Ishikawa (cell line): Measurements from ENCODE around the gene LACTB.

ENCODE experiments used
- CEBPB ChIP-seq: IDR thresholded peaks from 2 replicates; pipeline ENCODE4 v1.6.1; 2012
- CREB1 ChIP-seq: IDR thresholded peaks from 2 replicates; pipeline ENCODE4 v1.6.1; 2012; ENCODE audit warnings: low read depth
- EGR1 ChIP-seq: IDR thresholded peaks from 2 replicates; pipeline ENCODE4 v1.6.1; 2012
- EP300 ChIP-seq: IDR thresholded peaks from 2 replicates; pipeline ENCODE4 v1.6.1; 2012; ENCODE audit warnings: borderline replicate concordance
- FOXM1 ChIP-seq: IDR thresholded peaks from 2 replicates; pipeline ENCODE4 v1.6.1; 2012; ENCODE audit warnings: low read depth, borderline replicate concordance
- MAX ChIP-seq: IDR thresholded peaks from 2 replicates; pipeline ENCODE4 v1.6.1; 2012
- NFIC ChIP-seq: IDR thresholded peaks from 2 replicates; pipeline ENCODE4 v1.6.1; 2012
- RAD21 ChIP-seq: IDR thresholded peaks from 2 replicates; pipeline ENCODE4 v1.6.1; 2012; ENCODE audit warnings: low read depth
- REST ChIP-seq: IDR thresholded peaks from 2 replicates; pipeline ENCODE4 v1.6.1; 2012; ENCODE audit warnings: low read depth, mild to moderate bottlenecking
- TAF1 ChIP-seq: IDR thresholded peaks from 2 replicates; pipeline ENCODE4 v1.6.1; 2012; ENCODE audit warnings: low read depth, mild to moderate bottlenecking
- TCF12 ChIP-seq: IDR thresholded peaks from 2 replicates; pipeline ENCODE4 v1.6.1; 2012; ENCODE audit warnings: low read depth
- TEAD4 ChIP-seq: IDR thresholded peaks from 2 replicates; pipeline ENCODE4 v1.6.1; 2012
- USF1 ChIP-seq: IDR thresholded peaks from 2 replicates; pipeline ENCODE4 v1.6.1; 2012
- YY1 ChIP-seq: IDR thresholded peaks from 2 replicates; pipeline ENCODE4 v1.6.1; 2012; ENCODE audit warnings: low read depth
- ZBTB7A ChIP-seq: IDR thresholded peaks from 2 replicates; pipeline ENCODE4 v1.6.1; 2012; ENCODE audit warnings: low read depth

The LACTB gene

GRCh38 chr15:63166219-63166618 lies 44.6 kb downstream of the LACTB start:
- TF ChIP-seq RAD21: peak; percentile 35; the same call in 1 of the 2 replicates
- no peak for TF ChIP-seq EP300

GRCh38 chr15:63169788-63170187 lies 48.1 kb downstream of the LACTB start:
- no peak for TF ChIP-seq EGR1
- TF ChIP-seq TEAD4: no peak
- TF ChIP-seq MAX: no peak

GRCh38 chr15:63172376-63172775 lies 50.7 kb downstream of the LACTB start:
- TF ChIP-seq MAX (no peak), TEAD4 (no peak), FOXM1 (no peak), CEBPB (no peak), NFIC (no peak), TAF1 (no peak), REST (no peak), ZBTB7A (no peak), CREB1 (no peak), RAD21 (no peak), USF1 (no peak), TCF12 (no peak), EP300 (no peak), YY1 (no peak), EGR1 (no peak)

GRCh38 chr15:63172851-63173451 lies 51.3 kb downstream of the LACTB start:
- TF ChIP-seq ZBTB7A (no peak), USF1 (no peak), CREB1 (no peak), FOXM1 (no peak), CEBPB (no peak), EP300 (no peak), EGR1 (no peak), TEAD4 (no peak), TCF12 (no peak), YY1 (no peak), REST (no peak), NFIC (no peak)

- TF ChIP-seq MAX (no peak), USF1 (no peak), CREB1 (no peak), NFIC (no peak), REST (no peak), TCF12 (no peak), EP300 (no peak), TEAD4 (no peak), RAD21 (no peak), ZBTB7A (no peak)
Measured at GRCh38 chr15:63176302-63176701, 54.6 kb downstream of the LACTB start.
